ENCODE measurements around the gene GNAZ.

GNAZ gene

DNA sequence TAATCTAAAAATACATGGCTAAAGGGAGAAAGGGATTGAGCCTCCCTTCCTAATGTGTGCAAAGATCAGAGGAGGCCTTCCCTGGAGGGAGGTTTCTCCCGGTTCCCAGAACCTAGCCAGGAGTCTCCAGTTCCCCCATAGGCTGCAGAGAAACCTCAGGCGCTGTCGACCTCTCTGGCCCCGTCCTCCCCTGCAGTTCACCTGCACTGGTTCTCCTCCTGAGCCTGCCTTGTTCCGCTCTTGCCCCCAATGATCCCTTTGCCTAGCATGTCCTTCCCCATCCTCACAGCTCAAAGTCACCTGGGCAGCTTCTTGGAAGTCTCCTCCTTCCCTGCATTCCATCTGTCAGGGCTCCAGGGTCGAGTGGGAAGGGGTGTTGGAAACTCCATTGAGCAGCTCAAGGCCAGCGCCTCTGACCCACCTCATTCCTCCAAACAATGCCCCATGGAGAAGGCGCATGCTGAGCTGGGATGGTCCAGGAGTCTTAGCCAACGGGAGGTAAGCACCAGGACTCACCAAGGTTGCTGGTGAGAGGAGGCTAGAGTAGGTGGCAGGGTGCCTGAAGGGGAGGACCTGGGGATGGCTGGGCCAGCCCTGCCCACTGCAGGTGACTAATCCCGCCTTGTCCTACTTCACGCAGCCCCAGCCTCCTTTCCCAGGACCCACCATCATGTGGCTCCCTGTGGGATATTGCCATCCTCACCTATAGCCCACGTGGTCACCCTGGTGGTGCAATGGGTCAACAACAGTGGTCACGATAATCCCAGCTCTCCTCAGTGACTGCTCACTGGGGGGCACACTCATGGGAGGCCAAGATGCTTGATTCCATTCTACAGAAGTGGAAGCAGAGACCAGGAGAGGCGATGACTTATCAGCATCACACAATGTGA is 56.1 kb downstream of the GNAZ start:
- no peak overlapping the region for H3K4me3 ChIP-seq (ENCODE audit: low read depth, low read length)
- TF ChIP-seq CTCF (IDR thresholded peaks at IDR 0.05; ENCODE audit: insufficient read depth, low read depth, low read length, missing control alignments) = no peak
- DNase-seq (ENCODE audit: low read depth) = no peak

GRCh38 chr22:23127055-23127756 is 56.9 kb downstream of the GNAZ start:
- no peak for DNase-seq (ENCODE audit: low read depth)
- no peak overlapping the region for H3K4me3 ChIP-seq (ENCODE audit: low read depth, low read length)

DNA sequence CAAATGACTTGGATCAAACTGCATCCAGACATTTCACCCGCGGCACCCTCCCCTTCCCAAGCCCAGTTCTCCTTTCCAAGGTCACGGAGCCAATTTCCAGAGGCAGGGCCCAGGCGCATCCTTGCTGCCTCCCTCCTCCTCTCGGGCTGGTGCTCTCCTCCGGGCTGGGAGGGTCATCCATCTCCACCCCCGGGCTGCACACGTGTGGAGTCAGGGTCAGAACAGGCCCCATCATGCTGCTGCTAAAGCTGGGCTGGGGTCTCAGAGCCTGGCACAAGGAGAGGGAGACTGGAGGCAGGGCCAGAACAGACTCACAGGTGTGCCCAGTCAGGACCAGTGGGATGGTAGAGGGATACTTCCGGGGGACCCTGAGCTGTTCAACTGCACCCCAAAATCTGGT is 57.5 kb downstream of the GNAZ start:
- no peak for DNase-seq (ENCODE audit: low read depth)
- no peak for TF ChIP-seq CTCF (IDR thresholded peaks at IDR 0.05; ENCODE audit: insufficient read depth, low read depth, low read length, missing control alignments)
- no peak overlapping the region for H3K4me3 ChIP-seq (ENCODE audit: low read depth, low read length)

More at GRCh38 chr22:23127055-23127756, 56.9 kb downstream of the GNAZ start:
- no peak for TF ChIP-seq CTCF (IDR thresholded peaks at IDR 0.05; ENCODE audit: insufficient read depth, low read depth, low read length, missing control alignments)

GRCh38 chr22:23128269-23129108 is 58.2 kb downstream of the GNAZ start:
- peak; percentile 80 for TF ChIP-seq CTCF (IDR thresholded peaks at IDR 0.05; ENCODE audit: insufficient read depth, low read depth, low read length, missing control alignments)
- DNase-seq (ENCODE audit: low read depth) = peak; percentile 83
- no peak overlapping the region for H3K4me3 ChIP-seq (ENCODE audit: low read depth, low read length)

GRCh38 chr22:23129149-23129548 is 58.8 kb downstream of the GNAZ start:
- H3K4me3 ChIP-seq (ENCODE audit: low read depth, low read length) = no peak overlapping the region
- no peak for DNase-seq (ENCODE audit: low read depth)
- no peak for TF ChIP-seq CTCF (IDR thresholded peaks at IDR 0.05; ENCODE audit: insufficient read depth, low read depth, low read length, missing control alignments)

GRCh38 chr22:23130697-23131096 is 60.4 kb downstream of the GNAZ start:
- no peak overlapping the region for H3K4me3 ChIP-seq (ENCODE audit: low read depth, low read length)
- DNase-seq (ENCODE audit: low read depth) = no peak
- no peak for TF ChIP-seq CTCF (IDR thresholded peaks at IDR 0.05; ENCODE audit: insufficient read depth, low read depth, low read length, missing control alignments)

Data from GM12865 (cell line).